Umbilical cord (tissue), 2 donors: ENCODE results near the gene SIL1. TPM values are rescaled to one million over a fixed set of nuclear protein-coding genes. Genes with fewer than 3 reads are reported as not detected.
"Not testable (repeated sequence)": the region's sequence is repeated elsewhere in the genome, so short reads cannot be mapped to it uniquely, and the experiment has no call there.

ENCODE experiments used
- DNase-seq: peaks from one replicate; pipeline ENCODE4 v3.0.0-alpha.2; 2015; ENCODE audit warnings: low spot score
- total RNA-seq: library from RNA; depleted of rRNA; stranded (reverse); fragments of >200 nt; gene quantifications from one replicate; pipeline ENCODE4 v1.2.3, GENCODE V29; 2014; ENCODE audit warnings: low replicate concordance; ENCODE audit not compliant: insufficient read depth

Gene SIL1
- total RNA-seq, 1 donor from 2014 or later: 48.9 TPM

DNA sequence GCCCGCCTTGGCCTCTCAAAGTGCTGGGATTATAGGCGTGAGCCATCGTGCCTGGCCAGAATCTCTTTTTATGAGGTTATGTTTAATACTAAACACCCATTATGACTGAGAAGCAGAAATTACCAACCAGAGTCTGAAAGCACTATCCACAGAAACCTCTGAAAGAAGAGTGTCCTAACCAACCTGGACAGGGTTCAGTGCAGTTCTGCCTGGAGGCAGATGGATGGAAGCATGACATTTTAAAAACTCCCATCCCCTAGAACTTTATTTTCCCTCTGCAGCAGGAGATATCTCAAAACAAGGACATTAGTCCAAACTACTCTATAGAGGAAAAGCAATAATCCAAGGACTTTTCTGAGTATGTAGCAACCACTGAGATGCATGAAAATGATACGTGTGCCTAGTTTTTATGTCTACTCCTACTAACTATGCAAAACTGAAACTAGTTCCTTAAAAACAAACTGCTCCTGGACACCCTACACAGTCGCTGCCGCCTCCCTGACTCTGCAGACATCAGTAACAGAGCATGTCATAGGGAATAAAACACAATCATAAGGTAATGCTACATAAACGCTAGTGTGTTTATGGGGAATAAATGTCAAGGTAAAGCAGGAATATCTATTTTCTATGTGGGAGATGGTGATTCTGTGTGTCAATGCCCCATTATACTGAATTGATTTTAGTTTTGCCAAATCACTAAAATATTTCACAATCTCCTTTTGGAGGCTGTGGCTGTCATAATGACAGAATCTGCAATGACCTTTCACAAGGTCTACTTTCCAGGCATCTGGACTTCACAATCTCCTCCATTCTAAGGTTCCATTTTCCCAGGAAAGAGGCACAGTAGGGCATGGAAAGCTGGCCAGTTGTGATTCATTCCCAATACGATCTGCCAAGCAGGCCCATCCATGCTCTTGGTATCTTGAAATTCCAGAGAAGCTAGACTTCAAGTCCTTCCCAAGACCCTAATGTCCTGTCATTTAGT lies 122.8 kb downstream of the SIL1 start:
- DNase-seq: peak; percentile 32

GRCh38 chr5:139073956-139074355 lies 124.2 kb downstream of the SIL1 start:
- DNase-seq: not testable (repeated sequence)

DNA sequence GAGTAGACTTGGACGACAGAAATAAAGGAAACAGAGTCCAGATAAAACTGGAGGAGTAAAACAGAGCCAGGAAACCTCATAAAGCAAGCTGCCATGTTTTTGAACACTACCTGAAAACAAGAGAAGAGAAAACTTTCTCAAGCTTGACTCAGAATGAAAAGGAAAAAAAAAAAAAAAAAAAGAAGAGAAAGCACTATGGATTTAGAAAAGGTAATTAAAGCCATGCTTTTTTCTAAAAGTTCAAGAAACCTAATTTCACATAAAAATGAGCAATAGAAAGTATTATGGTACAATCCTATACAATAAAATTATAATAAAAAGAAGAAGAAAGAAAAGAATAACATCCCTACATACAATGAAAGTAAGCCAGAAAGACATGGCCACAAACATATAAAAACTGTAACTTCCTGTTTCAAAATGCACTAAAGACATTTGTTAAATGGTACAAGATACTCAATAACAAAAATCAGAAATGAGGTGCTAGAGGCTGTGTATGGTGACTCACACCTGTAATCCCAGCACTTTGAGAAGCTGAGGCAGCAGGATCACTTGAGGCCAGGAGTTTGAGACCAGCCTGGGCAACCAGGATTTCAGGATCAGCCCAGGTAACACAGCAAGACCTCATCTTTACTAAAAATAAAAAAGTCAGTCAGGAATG lies 129.5 kb downstream of the SIL1 start:
- DNase-seq: no peak

DNA sequence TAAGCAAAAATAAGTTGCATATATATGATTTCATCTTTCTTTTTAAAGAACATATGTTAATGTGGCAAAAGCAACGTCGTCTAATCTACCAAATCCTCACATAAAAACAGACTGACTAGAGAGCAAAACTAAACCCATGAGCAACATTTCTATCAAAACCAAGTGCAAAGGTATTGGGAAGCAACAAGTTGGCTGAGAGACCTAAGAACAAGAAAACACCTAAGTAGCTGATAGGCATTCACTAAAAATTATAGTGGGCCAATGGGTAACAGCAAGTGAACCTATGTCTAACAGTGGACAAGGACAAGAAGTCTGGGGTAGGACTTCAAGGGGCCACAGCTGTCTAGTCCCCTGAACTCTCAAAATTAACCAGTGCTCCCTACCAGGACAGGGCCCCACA lies 130.1 kb downstream of the SIL1 start:
- DNase-seq: peak; percentile 29

DNA sequence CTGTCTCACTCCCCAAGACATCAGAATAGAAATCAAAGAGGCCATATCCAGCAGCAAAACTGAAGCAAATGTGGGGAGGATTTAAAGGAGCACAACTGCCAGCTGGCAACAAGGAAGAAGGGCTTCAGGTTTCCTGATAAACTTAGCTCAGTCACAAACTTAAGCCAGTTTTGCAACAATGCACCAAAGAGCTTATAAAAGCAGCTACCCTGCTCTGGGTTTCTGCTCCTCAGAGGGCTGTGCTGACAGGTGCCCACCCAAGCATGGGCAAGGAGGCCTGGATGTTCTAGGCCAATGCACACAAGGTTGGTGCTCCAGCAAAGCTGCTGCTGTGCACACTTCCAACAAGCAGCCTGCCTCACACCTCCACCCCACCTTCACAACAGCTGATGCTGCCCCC lies 132.9 kb downstream of the SIL1 start:
- peak; percentile 60 for DNase-seq

GRCh38 chr5:139064613-139065012 lies 133.6 kb downstream of the SIL1 start:
- no peak for DNase-seq

DNA sequence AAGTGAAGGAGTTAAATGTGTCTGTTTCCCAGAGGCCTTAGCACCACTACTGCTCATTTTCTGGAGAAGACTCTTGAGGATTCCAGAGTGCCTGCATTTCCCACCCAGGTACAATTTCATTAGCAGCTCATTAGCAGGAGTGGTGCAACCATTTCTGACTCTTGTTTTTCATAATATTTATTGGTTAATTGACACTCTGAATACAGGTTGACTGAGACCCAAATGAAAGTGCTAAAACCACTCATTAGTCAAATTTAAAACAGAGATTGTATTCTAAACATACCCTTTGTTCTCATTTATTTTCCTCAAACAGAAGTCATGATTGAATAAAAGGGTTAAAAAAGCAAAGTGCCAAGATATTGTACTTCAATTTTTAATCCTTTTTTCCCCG lies 134.5 kb downstream of the SIL1 start:
- DNase-seq: no peak

DNA sequence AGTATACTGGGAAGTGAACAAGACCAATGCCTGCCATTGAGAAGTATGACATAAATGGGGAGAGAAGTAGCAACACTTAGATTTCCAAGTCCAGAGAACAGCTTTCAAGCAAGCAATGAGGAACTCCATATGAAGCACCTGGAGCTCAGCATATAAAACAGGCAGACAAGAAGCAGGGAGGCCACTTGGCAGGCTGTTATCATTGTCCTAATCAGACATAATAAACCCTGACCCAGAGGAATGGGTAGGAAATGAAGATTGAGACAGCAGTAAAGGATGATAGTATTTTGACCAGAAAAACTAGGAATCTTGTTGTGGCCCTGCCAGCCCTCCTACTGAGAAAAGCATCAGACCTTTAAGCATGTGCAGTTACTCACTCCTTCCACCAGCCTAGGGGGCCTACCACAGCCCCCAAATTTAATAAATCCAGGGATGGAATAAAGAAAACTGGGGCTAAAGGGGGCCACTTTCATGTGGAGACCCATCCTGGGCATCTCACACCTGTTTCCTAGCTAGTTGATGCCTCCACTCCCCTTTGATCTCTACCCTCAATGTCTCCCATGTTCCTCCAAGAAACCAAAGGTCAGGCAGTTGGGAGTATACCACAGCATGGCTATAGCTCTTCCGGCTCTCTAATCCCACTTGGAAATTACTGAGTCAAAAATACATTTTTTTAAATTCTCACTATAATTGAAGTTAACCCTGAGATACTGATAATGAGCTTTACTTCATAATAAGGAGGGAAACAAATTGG lies 135.1 kb downstream of the SIL1 start:
- DNase-seq: no peak

GRCh38 chr5:139061856-139062255 lies 136.3 kb downstream of the SIL1 start:
- DNase-seq: peak; percentile 34

DNA sequence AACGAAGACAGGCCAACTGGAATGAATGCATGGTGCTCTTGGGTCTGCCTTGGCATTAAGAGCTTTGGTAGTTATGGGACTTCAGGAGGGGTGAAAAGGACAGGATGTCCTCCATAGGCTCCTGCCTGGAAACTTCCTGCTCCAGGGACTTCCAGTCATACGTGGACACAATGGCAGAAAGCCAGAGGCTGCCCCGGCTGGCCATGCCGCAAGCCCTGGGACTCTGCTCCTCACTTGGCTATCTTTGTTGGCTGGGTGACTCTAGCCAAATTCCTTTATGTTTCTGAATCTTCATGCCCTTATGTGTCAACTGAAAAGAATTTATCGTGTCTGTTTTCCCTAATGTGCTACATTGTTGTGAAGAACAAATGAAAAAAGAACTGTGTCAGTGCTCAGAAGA lies 136.9 kb downstream of the SIL1 start:
- peak; percentile 17 for DNase-seq

DNA sequence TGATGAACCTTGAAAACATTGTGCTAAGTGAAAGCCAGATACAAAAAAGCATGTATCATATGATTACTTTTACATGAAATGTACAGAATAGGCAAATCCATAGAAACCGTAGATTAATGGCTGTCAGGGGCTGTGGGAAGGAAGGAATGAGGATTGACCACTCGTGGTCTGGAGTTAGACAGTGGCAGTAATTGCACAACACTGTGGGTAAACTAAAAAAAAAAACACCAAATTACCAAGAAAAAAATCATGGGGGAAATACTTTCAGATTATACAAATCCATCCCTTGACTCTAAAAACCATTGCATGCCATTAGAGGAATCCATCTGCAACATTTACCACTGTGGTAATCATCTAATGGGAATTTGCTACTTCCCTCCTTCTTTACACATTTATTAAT lies 140.0 kb downstream of the SIL1 start:
- no peak for DNase-seq

GRCh38 chr5:139057045-139057939 lies 140.9 kb downstream of the SIL1 start:
- not testable (repeated sequence) for DNase-seq

DNA sequence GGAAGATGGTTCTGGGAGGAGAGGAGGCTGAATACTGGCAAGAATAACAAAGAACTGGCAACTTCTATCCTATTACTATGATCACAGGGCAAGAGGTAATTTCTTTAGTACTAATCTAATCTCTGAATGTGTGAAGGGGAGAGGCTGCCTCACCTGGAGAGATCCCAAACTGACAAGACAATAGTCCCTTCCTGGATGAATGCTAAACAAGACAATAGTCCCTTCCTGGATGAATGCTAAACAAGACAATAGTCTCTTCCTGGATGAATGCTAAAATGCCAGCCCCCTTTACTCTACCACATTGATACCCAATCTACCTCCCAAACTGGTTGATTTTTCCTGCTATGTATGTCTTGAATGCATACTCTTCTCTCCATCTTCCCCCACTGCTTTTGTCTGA lies 145.2 kb downstream of the SIL1 start:
- no peak for DNase-seq

- DNase-seq: no peak
Measured at GRCh38 chr5:139051392-139051791, 146.8 kb downstream of the SIL1 start.

- DNase-seq: no peak
Measured at GRCh38 chr5:139050432-139050831, 147.7 kb downstream of the SIL1 start.

- no peak for DNase-seq
Measured at GRCh38 chr5:139049780-139050179, 148.4 kb downstream of the SIL1 start.

DNA sequence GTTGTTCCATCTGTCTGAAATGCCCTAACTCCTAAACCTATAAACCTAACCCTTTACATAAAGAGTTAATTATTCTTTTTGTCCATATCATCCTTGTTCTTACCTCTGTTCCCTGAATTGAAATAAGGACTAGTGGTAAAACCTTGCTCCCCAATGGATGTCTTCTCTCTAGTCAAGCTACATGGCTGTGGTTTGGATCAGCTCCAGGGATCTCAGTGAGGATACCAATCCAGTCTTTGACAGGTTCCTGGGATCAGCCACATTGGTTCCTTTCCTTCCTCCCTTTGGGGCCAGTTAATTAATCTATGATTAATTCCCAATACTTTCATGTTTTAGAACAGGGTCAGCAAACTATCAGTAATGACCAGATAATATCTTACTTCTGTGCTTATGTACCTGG lies 151.6 kb downstream of the SIL1 start:
- DNase-seq: no peak

DNA sequence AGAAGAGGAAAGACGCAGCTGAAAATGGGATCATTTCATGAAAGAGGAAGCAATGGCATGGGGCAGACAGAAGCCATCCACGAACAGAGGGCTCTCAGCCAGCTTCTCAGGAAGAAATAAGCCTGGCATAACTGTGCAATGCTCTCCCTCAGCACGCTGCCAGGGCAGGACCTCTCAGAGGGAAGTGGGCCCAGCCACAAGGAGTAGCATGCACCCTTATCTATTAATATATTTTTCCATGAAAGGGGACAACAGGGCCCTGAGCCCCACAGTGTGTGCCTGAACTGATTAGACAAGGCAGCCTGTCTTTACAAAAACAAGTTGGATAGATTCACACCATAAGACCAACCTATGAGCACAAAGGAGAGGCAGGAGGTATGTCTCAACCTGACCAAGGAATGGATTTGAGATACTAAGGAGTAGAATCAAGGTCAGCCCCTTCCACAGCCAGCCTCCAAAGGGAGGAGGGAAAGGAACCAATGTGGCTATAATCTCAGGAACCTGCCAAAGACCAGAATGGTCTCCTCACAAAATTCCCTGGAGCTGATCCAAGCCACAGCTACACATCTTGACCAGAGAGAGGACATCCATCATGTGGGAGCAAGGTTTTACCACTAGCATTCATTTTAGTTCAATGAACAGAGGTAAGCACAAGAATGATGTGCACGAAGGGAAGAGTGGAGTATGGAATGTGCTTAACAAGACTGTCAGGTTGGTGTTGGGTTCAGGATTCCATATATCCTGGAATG lies 154.8 kb downstream of the SIL1 start:
- no peak for DNase-seq

- no peak for DNase-seq
Measured at GRCh38 chr5:139040081-139040480, 158.1 kb downstream of the SIL1 start.

DNA sequence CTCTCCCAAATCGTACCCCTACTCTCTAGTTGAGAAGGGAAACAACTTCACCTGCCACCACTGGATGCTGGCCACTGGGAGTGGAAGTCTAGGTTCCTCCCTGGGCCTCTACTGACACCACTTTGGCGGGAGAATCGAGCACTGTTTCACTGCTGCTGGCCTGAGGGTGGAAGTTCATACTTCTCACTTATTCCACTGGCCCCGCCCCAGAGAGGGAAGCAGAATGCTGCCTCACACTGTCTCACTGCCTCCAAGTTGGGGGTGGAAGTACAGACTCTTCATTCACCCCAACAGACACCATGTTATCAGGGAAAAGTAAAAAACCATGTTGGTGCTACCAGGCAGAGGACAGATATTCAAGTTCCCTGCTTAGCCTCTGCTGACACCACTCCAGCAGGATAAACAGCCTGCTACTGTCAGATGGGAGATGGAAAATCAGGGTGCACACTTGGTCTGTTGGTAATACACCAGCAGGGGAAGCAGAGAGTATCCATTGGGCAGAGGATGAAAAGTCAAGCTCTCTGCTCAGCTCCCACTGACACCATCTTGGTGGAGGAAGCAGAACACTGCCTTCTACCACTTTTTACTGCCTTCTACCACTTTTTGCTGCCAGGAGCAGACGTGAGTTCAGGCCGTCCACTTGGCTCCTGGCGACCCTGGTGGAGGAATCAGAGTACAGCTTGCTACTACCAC lies 159.4 kb downstream of the SIL1 start:
- DNase-seq: no peak
